Measurements from ENCODE around the gene PRDM16. TPM values are rescaled to one million over a fixed set of nuclear protein-coding genes. Genes with fewer than 3 reads are reported as not detected.

PRDM16 gene
- polyA plus RNA-seq, 1 of the 3 experiments (the other 2 are of a cell fraction), result not detected

DNA sequence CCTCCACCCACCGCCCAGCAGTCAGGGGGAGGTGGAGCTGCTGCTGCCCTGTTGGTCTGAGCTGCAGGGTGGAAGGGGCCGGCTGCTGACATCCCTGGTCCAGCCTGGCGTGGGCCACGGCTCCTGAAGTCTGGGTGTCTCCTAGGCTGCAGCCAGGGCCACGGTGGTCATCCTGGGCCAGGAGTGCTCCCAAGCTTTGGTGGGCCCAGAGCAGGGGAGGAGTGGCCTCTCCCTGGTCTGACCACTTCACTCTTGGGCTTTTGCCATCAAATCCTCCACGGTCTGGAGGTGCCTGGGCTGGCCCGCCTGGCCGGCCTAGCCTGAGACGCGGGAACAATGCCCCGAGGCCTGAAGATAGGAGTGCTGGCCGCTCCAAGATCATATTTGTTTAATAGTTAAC, 5.8 kb downstream of the PRDM16 start:
- Histone ChIP-seq H3F3A (replicated peaks; ENCODE audit: insufficient read depth) (no peaks in the 10 kb centered on the region), H3K9ac (no peak overlapping the region), H3K79me2 (ENCODE audit: insufficient read depth) (no peaks in the 10 kb centered on the region), H3K27ac (ENCODE audit: low read depth in 2 of 2, low read length in 1 of 2) (no peak overlapping the region), H2AFZ (ENCODE audit: low read depth) (no peak overlapping the region), H3K4me2 (no peak overlapping the region), H3K4me1 (ENCODE audit: control insufficient read depth in 1 of 2, insufficient read depth in 2 of 2, low read depth in 1 of 2, low read length in 1 of 2) (no peaks in the 10 kb centered on the region), H4K20me1 (ENCODE audit: insufficient read depth) (no peaks in the 10 kb centered on the region), H3K9me3 (no peaks in the 10 kb centered on the region), H3K4me3 (ENCODE audit: low read depth in 2 of 2, low read length in 1 of 2) (no peak overlapping the region), H3K36me3 (replicated peaks in 1 of 2; ENCODE audit: control insufficient read depth in 1 of 2, insufficient read depth in 2 of 2, low read length in 1 of 2) (no peaks in the 10 kb centered on the region), H3K9me2 (no peaks in the 10 kb centered on the region), H3K27me3 (ENCODE audit: insufficient read depth) (peaks cover 69% of the 10 kb centered on the region)
- CTCF ChIA-PET, result no interaction called here
- 5% methylated on average over 11 of the region's 12 CpGs for WGBS (ENCODE audit: low lambda C conversion rate)
- POLR2A ChIA-PET, result no interaction called here
- DNase-seq, result no peak
- TF ChIP-seq, protein P1, sequence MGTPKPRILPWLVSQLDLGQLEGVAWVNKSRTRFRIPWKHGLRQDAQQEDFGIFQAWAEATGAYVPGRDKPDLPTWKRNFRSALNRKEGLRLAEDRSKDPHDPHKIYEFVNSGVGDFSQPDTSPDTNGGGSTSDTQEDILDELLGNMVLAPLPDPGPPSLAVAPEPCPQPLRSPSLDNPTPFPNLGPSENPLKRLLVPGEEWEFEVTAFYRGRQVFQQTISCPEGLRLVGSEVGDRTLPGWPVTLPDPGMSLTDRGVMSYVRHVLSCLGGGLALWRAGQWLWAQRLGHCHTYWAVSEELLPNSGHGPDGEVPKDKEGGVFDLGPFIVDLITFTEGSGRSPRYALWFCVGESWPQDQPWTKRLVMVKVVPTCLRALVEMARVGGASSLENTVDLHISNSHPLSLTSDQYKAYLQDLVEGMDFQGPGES (IDR thresholded peaks at IDR 0.05; ENCODE audit: low read depth, low read length), result no peak
- TF ChIP-seq YY1 (IDR thresholded peaks at IDR 0.05; ENCODE audit: low read depth) (no peak), TEAD4 (IDR thresholded peaks at IDR 0.05; ENCODE audit: borderline replicate concordance, insufficient read depth) (no peak), JUND (IDR thresholded peaks at IDR 0.05) (no peak), ELF1 (IDR thresholded peaks at IDR 0.05) (no peak), NRF1 (IDR thresholded peaks at IDR 0.05; ENCODE audit: low read depth, low read length) (no peak), SIN3A (IDR thresholded peaks at IDR 0.05; ENCODE audit: borderline replicate concordance, low read depth, low read length) (no peak), RCOR1 (IDR thresholded peaks at IDR 0.05; ENCODE audit: low read length) (no peak), RFX5 (IDR thresholded peaks at IDR 0.05; ENCODE audit: low read length) (no peak), EP300 (IDR thresholded peaks at IDR 0.05; ENCODE audit: borderline replicate concordance in 1 of 2, low read depth in 1 of 2, low read length in 1 of 2) (no peak), RAD21 (IDR thresholded peaks at IDR 0.05; ENCODE audit: low read length) (no peak), FOSL2 (IDR thresholded peaks at IDR 0.05; ENCODE audit: borderline replicate concordance, low read depth) (no peak)
- TF ChIP-seq, protein P2, sequence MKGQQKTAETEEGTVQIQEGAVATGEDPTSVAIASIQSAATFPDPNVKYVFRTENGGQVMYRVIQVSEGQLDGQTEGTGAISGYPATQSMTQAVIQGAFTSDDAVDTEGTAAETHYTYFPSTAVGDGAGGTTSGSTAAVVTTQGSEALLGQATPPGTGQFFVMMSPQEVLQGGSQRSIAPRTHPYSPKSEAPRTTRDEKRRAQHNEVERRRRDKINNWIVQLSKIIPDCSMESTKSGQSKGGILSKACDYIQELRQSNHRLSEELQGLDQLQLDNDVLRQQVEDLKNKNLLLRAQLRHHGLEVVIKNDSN (IDR thresholded peaks at IDR 0.05; ENCODE audit: borderline replicate concordance, low read depth), result no peak
- TF ChIP-seq, protein P3, sequence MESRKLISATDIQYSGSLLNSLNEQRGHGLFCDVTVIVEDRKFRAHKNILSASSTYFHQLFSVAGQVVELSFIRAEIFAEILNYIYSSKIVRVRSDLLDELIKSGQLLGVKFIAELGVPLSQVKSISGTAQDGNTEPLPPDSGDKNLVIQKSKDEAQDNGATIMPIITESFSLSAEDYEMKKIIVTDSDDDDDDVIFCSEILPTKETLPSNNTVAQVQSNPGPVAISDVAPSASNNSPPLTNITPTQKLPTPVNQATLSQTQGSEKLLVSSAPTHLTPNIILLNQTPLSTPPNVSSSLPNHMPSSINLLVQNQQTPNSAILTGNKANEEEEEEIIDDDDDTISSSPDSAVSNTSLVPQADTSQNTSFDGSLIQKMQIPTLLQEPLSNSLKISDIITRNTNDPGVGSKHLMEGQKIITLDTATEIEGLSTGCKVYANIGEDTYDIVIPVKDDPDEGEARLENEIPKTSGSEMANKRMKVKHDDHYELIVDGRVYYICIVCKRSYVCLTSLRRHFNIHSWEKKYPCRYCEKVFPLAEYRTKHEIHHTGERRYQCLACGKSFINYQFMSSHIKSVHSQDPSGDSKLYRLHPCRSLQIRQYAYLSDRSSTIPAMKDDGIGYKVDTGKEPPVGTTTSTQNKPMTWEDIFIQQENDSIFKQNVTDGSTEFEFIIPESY (IDR thresholded peaks at IDR 0.05; ENCODE audit: borderline replicate concordance, low read depth), result no peak
- TF ChIP-seq, protein P4, sequence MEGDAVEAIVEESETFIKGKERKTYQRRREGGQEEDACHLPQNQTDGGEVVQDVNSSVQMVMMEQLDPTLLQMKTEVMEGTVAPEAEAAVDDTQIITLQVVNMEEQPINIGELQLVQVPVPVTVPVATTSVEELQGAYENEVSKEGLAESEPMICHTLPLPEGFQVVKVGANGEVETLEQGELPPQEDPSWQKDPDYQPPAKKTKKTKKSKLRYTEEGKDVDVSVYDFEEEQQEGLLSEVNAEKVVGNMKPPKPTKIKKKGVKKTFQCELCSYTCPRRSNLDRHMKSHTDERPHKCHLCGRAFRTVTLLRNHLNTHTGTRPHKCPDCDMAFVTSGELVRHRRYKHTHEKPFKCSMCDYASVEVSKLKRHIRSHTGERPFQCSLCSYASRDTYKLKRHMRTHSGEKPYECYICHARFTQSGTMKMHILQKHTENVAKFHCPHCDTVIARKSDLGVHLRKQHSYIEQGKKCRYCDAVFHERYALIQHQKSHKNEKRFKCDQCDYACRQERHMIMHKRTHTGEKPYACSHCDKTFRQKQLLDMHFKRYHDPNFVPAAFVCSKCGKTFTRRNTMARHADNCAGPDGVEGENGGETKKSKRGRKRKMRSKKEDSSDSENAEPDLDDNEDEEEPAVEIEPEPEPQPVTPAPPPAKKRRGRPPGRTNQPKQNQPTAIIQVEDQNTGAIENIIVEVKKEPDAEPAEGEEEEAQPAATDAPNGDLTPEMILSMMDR (IDR thresholded peaks at IDR 0.05), result no peak

Measured in SK-N-SH (cell line).